Activated CD4-positive, alpha-beta T cell treated with anti-CD3 and anti-CD28 coated beads, Interleukin-2, Interleukin-4, amounts not matched to agents 100 ng/mL and 50 ng/mL, durations not matched to agents 16 hours and 8 hours (primary cell): ENCODE measurements around the gene ZNF580.

Source experiments
- DNase-seq: peaks from one replicate; pipeline ENCODE4 v3.0.0-alpha.2; 2020; ENCODE audit warnings: low spot score

The ZNF580 gene

GRCh38 chr19:55679343-55680257 is 38.8 kb downstream of the ZNF580 start:
- DNase-seq, result peak; percentile 51

- DNase-seq, result no peak
Measured at GRCh38 chr19:55680339-55681130, 39.7 kb downstream of the ZNF580 start.

DNA sequence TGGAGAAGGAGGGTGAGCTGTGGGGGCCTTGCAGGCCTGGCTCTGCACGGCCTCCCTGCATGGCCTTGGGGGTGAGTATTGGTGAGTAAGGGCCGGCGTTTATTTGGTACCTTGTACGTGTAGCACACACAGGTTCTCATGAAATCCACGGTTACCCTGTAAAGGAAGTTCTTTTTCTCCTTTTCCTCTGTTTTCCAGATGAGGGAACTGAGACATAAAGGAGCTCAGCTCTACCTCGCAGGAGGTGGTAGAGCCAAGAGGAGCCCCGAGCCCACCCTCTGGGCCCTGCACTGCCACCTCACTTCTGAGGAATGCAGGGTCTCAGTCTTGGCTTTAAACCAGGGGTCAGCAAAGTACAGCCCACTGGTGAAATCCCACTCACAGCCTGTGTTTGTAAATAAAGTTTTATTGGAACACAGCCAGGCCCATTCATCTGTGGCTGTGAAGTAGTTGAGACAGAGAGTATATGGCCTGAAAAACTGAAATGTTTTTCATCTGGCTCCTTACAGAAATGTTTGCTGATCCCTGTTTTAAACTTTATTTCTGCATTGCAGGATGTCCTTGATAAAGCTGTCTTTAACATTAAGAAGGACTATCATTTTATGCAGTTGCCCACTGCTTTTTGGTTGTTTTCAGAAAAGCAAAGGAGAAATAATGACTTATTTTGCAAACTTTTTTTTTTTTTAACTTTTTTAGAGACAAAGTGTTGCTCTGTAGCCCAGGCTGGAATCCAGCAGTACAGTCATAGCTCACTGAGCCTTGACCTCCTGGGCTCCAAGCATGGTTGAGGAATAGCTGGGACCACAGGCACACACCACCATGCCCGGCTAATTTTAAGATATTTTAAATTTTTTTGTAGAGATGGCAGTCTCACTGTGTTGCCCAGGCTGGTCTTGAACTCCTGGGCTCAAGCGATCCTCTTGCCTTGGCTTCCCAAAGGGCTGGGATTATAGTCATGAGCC is 40.6 kb downstream of the ZNF580 start:
- DNase-seq, result no peak

DNA sequence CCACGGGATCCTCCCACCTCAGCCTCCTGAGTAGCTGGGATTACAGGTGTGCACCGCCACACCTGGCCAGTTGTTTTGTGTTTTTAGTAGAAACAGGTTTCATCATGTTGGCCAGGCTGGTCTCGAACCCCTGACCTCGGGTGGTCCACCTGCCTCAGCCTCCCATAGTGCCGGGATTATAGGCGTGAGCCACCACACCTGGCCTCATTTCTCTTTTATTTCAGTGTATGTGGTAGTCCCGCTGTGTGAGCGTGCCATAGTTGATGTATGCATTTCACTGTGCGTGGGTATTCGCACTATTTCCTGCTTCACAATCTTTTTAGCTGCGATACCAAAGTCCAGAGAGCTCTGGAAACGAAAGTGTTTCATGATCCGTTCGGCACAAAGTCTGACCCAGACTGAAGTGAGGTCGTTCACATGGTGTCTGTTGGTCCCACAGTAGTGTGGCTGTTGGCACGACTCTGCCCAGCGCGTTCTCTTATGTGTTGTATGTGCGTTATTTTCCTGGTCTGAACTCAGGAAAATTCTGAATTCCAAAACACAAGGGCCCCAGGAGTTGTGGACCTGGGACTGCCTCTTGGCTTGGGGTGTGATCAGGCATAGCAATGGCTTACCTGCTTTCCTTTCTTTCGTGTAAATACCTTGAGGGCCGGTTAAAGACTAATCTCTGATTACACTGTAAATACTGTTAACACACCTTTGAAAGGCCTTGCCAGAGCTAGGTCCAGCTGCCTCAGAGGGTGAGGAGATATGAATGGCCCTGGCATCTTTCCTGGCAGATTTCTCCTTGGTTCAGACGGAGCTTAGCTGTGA is 42.9 kb downstream of the ZNF580 start:
- no peak for DNase-seq

DNA sequence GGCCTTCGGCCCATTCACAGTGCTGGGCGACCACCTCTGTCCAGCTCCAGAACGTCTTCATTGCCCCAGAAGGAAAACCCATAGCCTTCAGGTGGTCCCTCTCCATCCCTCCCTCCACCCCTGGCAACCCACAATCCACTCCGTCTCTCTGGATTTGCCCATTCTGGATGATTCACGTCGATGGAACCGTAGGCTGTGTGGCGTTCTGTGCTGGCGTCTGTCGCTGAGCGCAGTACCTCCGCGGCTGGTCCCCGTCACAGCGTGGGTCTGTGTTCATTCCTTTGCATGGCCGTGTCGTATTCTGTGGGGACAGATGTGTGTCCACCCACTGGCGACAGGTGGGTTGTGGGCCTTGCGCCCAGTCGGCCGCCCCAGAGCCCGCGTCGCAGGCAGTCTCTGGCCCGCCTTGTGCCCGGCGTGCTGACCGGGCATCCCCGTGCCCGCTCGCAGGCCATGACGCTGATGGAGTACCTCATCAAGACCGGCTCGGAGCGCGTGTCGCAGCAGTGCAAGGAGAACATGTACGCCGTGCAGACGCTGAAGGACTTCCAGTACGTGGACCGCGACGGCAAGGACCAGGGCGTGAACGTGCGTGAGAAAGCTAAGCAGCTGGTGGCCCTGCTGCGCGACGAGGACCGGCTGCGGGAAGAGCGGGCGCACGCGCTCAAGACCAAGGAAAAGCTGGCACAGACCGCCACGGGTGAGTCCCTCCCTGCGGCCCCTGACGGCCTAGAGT is 44.3 kb downstream of the ZNF580 start:
- no peak for DNase-seq

GRCh38 chr19:55685776-55686175 is 45.0 kb downstream of the ZNF580 start:
- no peak for DNase-seq

DNA sequence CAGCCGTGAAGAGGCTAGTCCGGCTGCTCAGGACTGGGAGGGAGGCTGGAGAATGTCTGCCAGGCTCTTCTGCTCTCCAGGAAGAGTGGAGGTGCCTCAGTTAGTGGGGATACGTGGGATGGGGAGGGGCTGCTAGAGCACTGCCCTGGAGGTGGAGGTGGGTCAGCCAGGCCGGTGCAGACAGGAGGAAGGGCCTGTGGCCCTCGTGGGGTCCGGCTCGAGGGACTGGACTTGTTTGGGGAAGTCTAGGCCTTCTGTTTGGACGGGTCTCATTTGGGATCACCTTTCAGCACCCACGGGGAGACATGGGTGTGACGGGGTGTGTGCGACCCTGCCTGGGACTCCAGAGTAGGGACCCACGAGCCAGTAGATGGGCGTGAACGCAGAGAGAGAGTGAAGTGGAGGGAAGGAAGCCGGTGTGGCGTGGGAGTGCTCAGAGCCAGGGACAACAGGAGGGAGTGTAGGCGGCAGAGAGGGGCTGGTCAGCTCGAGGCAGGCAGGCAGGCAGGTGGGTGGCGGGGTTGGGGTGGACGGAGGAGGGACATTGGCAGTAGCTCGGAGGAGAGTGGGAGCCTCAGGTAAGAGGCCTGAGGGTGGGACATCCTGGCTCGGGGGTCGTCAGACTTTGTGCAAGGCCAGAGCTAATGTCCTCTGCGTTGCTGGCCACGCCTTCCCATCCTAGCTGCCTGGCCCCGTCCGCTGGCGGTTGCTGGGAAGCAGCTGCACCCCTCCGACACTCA is 45.7 kb downstream of the ZNF580 start:
- DNase-seq, result no peak

GRCh38 chr19:55687281-55688201 is 46.7 kb downstream of the ZNF580 start:
- no peak for DNase-seq

DNA sequence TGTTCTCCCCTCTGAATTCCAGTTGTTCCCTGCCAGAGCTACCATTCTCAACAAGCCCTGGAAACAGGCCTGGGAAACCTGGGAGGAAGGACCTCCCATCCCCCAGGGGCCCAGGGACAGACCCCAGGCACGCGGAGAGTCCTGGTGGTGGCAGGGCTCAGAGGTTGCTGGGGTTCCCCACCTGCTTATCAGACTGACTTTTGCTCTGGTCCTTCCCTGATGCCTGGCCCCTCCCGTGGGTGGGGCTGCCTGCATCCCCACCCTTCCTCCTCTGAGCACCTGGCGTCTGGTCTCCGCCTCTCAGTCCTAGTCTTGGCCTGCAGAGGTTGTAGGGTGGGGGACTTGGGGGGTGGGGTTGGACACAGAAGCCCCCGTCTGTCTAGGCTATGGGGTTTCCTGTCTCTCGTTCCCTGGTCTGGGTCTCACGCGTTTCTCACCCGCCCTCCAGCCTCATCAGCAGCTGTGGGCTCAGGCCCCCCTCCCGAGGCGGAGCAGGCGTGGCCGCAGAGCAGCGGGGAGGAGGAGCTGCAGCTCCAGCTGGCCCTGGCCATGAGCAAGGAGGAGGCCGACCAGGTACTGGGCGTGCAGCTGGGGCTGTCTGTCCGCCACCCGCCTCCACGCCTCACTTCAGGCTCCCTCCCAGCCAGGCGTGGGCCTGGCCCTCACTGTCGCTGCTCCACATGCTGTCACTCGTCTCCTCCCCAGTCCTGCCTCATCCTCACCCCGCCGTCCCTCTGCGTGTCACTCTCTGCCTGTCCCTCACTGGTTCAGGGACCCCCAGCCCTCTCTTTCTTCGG is 47.8 kb downstream of the ZNF580 start:
- no peak for DNase-seq

DNA sequence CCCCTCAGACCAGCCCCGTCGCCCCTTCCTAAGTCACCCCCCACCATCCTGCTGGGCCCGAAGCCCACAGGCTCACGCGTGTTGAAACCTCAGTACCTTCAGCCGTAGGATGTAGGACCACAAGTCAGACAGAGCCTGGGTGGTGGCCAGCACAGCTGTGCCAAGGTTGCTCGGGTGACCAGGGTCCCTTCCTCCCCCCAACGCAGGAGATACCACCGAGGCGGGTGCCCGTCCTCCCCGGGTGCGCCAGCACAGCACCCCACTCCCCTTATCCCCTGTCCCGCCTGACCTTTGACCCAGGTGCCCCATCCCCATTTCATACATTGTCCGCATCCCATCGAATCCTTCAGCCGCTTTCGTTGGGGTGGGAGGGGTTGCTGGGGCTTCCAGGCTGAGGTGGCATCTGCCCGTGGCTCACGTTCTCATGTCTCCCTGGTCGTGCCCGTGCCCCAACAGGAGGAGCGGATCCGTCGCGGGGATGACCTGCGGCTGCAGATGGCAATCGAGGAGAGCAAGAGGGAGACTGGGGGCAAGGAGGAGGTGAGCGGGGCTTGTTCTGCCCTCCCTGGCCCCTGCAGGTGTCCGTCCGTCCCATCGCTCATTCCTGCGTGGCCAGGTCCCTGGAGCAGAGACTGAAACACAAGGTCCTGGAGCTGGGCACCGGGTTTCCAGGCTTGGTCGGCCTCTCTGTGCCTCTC is 48.8 kb downstream of the ZNF580 start:
- DNase-seq, result no peak

DNA sequence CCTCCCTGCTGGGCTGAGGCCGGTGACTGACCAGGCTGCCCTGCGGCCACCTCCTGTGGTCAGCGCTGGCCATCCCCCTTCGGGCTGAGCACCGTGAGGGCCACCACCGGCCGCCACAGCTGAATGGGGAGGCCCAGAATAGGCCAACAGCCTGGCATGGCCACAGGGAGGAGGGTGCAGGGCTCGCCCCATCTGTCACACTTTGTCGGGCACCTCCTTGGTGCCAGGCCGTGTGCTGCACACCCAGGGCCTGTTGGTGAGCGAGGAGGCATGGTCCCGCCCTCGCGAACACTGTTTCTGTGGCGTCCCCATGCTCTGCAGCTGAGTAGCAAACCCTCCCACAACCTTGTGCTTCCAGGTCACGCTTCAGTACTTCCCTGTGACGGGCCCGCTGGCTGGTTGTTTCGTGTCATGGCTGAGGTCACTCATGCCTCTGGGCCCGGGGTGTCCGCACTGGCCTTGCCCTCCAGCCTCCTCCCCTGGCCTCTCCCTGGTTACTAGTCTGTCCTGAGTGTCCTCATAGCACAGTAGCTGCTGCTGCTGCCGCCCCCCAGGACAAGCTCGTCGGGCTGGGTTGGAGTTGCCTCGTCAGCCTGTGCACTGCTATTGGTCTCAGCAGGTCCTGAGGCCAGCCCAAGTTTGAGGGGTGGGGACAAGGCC is 49.4 kb downstream of the ZNF580 start:
- no peak for DNase-seq

- no peak for DNase-seq
Measured at GRCh38 chr19:55690769-55691545, 50.2 kb downstream of the ZNF580 start.

GRCh38 chr19:55691561-55692481 is 51.0 kb downstream of the ZNF580 start:
- DNase-seq, result no peak

DNA sequence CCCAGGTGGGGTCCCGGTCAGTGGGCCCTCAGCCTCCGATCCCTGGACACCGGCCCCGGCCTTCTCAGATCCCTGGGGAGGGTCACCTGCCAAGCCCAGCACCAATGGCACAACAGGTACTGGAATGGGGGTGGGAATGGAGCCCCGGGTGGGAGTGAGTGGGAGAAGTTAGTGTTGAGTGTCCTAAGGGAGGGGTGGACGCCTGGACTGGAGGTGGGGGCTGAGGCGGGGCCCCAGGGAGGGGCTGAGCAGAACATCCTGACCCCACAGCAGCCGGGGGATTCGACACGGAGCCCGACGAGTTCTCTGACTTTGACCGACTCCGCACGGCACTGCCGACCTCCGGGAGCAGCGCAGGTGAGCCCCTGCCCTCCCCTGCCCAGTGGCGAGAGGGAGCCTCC is 51.9 kb downstream of the ZNF580 start:
- no peak for DNase-seq
